K562 (cell line): ENCODE measurements around the gene PACSIN2. TPM values are rescaled to one million over a fixed set of nuclear protein-coding genes. Genes with fewer than 3 reads are reported as not detected.
A peak's percentile ranks its signal among the peaks of the same experiment; 100 is the strongest.

ENCODE experiments used
- ARID3B ChIP-seq: fragments of 250-450 bp; sonication (Bioruptor Pico); IDR thresholded peaks from 2 replicates; pipeline ENCODE4 v1.4.0; 2020; ENCODE audit warnings: borderline replicate concordance
- ARNT ChIP-seq, 2 experiments: fragments of 450-650 bp; IDR thresholded peaks; 2 replicates each; pipeline ENCODE4 v1.6.1; 2016; ENCODE audit warnings: mild to moderate bottlenecking in 1 of 2
- BACH1 ChIP-seq: fragments of 200-800 bp; sonication (Bioruptor generic); IDR thresholded peaks from 2 replicates; pipeline ENCODE4 v1.6.1; 2016; ENCODE audit warnings: missing genetic modification characterization, missing compliant biosample characterization
- BDP1 ChIP-seq: IDR thresholded peaks from 3 replicates; pipeline ENCODE4 v1.6.1; 2011; ENCODE audit not compliant: insufficient read length, insufficient read depth
- BRCA1 ChIP-seq, 2 experiments: fragments of 450-650 bp in 1 of 2; sonication (generic) in 1 of 2; formaldehyde crosslinking in 1 of 2; IDR thresholded peaks; 2 replicates each; pipeline versions ENCODE4 v1.5.0 to v1.6.1; 2017 to 2020; ENCODE audit warnings: mild to moderate bottlenecking in 1 of 2, missing genetic modification reagents in 1 of 2
- CLOCK ChIP-seq: fragments of 250-450 bp; sonication (Bioruptor Pico); IDR thresholded peaks from 2 replicates; pipeline ENCODE4 v1.4.0; 2020; ENCODE audit warnings: mild to moderate bottlenecking, moderate library complexity, borderline replicate concordance
- DLX4 ChIP-seq: fragments of 250-450 bp; sonication (Bioruptor Pico); IDR thresholded peaks from 2 replicates; pipeline ENCODE4 v1.6.1; 2021; ENCODE audit warnings: mild to moderate bottlenecking
- FIP1L1 ChIP-seq: fragments of 200-400 bp; formaldehyde crosslinking; IDR thresholded peaks from 2 replicates; pipeline ENCODE4 v1.6.1; 2018; ENCODE audit warnings: mild to moderate bottlenecking, low read depth, low read length; ENCODE audit not compliant: poor library complexity, severe bottlenecking
- HMBOX1 ChIP-seq: sonication (generic); IDR thresholded peaks from 2 replicates; pipeline ENCODE4 v1.6.1; 2016
- NFATC3 ChIP-seq: fragments of 450-650 bp; IDR thresholded peaks from 2 replicates; pipeline ENCODE4 v1.6.1; 2017; ENCODE audit warnings: mild to moderate bottlenecking
- NUFIP1 ChIP-seq: fragments of 450-650 bp; IDR thresholded peaks from 2 replicates; pipeline ENCODE4 v1.6.1; 2018; ENCODE audit not compliant: partially characterized antibody
- PML ChIP-seq: IDR thresholded peaks from 2 replicates; pipeline ENCODE4 v1.6.1; 2012; ENCODE audit warnings: low read length, inconsistent platforms
- SUPT5H ChIP-seq: fragments of 450-650 bp; IDR thresholded peaks from 2 replicates; pipeline ENCODE4 v1.6.1; 2016
- TCF7 ChIP-seq: sonication (generic); IDR thresholded peaks from 2 replicates; pipeline ENCODE4 v1.6.1; 2016; ENCODE audit warnings: antibody characterized with exemption, borderline replicate concordance
- TFE3 ChIP-seq: fragments of 450-650 bp; formaldehyde crosslinking; IDR thresholded peaks from 2 replicates; pipeline ENCODE4 v1.4.0; 2020; ENCODE audit warnings: mild to moderate bottlenecking, mixed read lengths
- THRB ChIP-seq: fragments of 450-650 bp; formaldehyde crosslinking; conservative IDR thresholded peaks from 2 replicates; pipeline ENCODE4 v1.4.0; 2022; ENCODE audit warnings: mild to moderate bottlenecking, missing genetic modification characterization
- ZFP36 ChIP-seq: fragments of 150-350 bp; IDR thresholded peaks from 2 replicates; pipeline ENCODE4 v1.6.1; 2018; ENCODE audit warnings: low read length, low read depth; ENCODE audit not compliant: partially characterized antibody
- ZNF124 ChIP-seq: sonication (generic); formaldehyde crosslinking; IDR thresholded peaks from 2 replicates; pipeline ENCODE4 v1.8.1; 2022; ENCODE audit warnings: missing genetic modification reagents
- ZNF212 ChIP-seq: fragments of 450-650 bp; formaldehyde crosslinking; IDR thresholded peaks from 2 replicates; pipeline ENCODE4 v1.4.0; 2020; ENCODE audit warnings: mild to moderate bottlenecking
- ZNF77 ChIP-seq: fragments of 250-450 bp; sonication (Bioruptor Pico); IDR thresholded peaks from 2 replicates; pipeline ENCODE4 v1.5.0; 2020
- polyA plus RNA-seq, 8 experiments: library from polyadenylated mRNA; depleted of rRNA in 4 of 8; stranded (reverse) in 5 of 8; unstranded in 3 of 8; fragments of >200 nt; fragmentation: Nextera tagmentation in 2 of 8; fragmentation: Illumina TruSeq in 1 of 8; extraction: Ambion mirVana in 2 of 8; extraction: Trizol in 1 of 8; gene quantifications; 2 replicates each; pipeline versions ENCODE4 v1.2.1 to v1.2.3, GENCODE V29; 2011 to 2014; ENCODE audit warnings: inconsistent platforms in 1 of 8, missing spikeins in 1 of 8
- total RNA-seq, 7 experiments: library from RNA; depleted of rRNA in 6 of 7; stranded (reverse); fragments of >200 nt in 6 of 7; fragmentation: Illumina TruSeq in 2 of 7; extraction: Trizol in 2 of 7; gene quantifications; 2 replicates each; pipeline versions ENCODE4 v1.2.1 to v1.2.3, GENCODE V29; 2011 to 2021; ENCODE audit warnings: low replicate concordance in 1 of 7

Gene PACSIN2
- total and polyA plus RNA-seq, 9 of the 15 experiments (the other 6 are each of a cell fraction or from before 2014, with no cell fraction given), result 0.45 to 45.1 (median 23.9) TPM

GRCh38 chr22:42856865-42857704 lies 157.9 kb downstream of the PACSIN2 start, which contains the start of gene ARFGAP3 (continued):
- no peak for TF ChIP-seq CLOCK (CRISPR knock-in tag)
- no peak for TF ChIP-seq NFATC3
- TF ChIP-seq FIP1L1, result no peak
- no peak for TF ChIP-seq ZNF212 (CRISPR knock-in tag)
- TF ChIP-seq SUPT5H, result peak; percentile 60; the same call in 1 of the 2 replicates
- TF ChIP-seq NUFIP1, result no peak
- no peak for TF ChIP-seq ARID3B
- no peak for TF ChIP-seq BDP1
- TF ChIP-seq ZFP36, result no peak
- TF ChIP-seq BACH1, result no peak
- no peak for TF ChIP-seq ZNF124 (CRISPR knock-in tag)
- TF ChIP-seq PML, result no peak
- no peak for TF ChIP-seq ARNT (IDR thresholded peaks at IDR 0.05)
- no peak for TF ChIP-seq TFE3 (CRISPR knock-in tag)
- no peak for TF ChIP-seq TCF7
- no peak for TF ChIP-seq BRCA1 (IDR thresholded peaks at IDR 0.05)
- no peak for TF ChIP-seq BRCA1 (CRISPR knock-in tag; IDR thresholded peaks at IDR 0.05)
- no peak for TF ChIP-seq HMBOX1
- TF ChIP-seq DLX4, result no peak
- TF ChIP-seq THRB (CRISPR knock-in tag), result no peak
- no peak for TF ChIP-seq ZNF77
